Spleen (tissue), 7 donors: Measurements from ENCODE around the gene GTF2H2C.

Source experiments
- CTCF ChIP-seq, 11 experiments: fragments of 200-600 bp in 7 of 11; fragments of 450-650 bp in 4 of 11; sonication (generic) in 4 of 11; IDR thresholded peaks in 8 of 11; conservative IDR thresholded peaks in 3 of 11; 1 replicate in 7 of 11; 2 replicates in 4 of 11; pipeline versions ENCODE4 v1.4.0 to v1.8.0; 2016 to 2021; ENCODE audit warnings: antibody characterized with exemption in 11 of 11, inconsistent platforms in 4 of 11, mild to moderate bottlenecking in 1 of 11
- POLR2A ChIP-seq, 3 donors: fragments of 450-650 bp; IDR thresholded peaks; one replicate each; pipeline ENCODE4 v1.5.1; 2017; ENCODE audit warnings: antibody characterized with exemption in 3 of 3, mild to moderate bottlenecking in 1 of 3
- donor health status: DM: no; HTN: no; CAD: no; lungs with moderate emphysema.
- donor health status: DM: no; HTN: no; CAD: no.
- donor health status: DM: no; HTN: no; CAD: no.

GRCh38 chr5:69517763-69518212, 42.2 kb upstream of the GTF2H2C start:
- TF ChIP-seq POLR2A (IDR thresholded peaks at IDR 0.05), result no peak
- TF ChIP-seq CTCF (IDR thresholded peaks at IDR 0.05 in 8 of 11, conservative IDR thresholded peaks at IDR 0.05 in 3 of 11), result no peak
